ENCODE results near the gene DIPK1C.

GRCh38 chr18:74495581-74496507, 38.7 kb upstream of the DIPK1C start, which contains the start of gene CNDP2:
- TF ChIP-seq CTCF (IDR thresholded peaks at IDR 0.05) (no peak), POLR2A (IDR thresholded peaks at IDR 0.05) (peak in 1 of 2 donors; percentile 81)
